HG03575 (cell line): ENCODE data around the gene PTPRA.
"Not testable (repeated sequence)": the region's sequence is repeated elsewhere in the genome, so short reads cannot be mapped to it uniquely, and the experiment has no call there.

Source experiments
- ATAC-seq: cut with Tn5 transposase; IDR thresholded peaks from one replicate; pipeline ENCODE4 v1.9.1; 2021; ENCODE audit not compliant: unreplicated experiment, insufficient number of reproducible peaks, low FRiP score; ENCODE audit errors: extremely low read depth

PTPRA gene

DNA sequence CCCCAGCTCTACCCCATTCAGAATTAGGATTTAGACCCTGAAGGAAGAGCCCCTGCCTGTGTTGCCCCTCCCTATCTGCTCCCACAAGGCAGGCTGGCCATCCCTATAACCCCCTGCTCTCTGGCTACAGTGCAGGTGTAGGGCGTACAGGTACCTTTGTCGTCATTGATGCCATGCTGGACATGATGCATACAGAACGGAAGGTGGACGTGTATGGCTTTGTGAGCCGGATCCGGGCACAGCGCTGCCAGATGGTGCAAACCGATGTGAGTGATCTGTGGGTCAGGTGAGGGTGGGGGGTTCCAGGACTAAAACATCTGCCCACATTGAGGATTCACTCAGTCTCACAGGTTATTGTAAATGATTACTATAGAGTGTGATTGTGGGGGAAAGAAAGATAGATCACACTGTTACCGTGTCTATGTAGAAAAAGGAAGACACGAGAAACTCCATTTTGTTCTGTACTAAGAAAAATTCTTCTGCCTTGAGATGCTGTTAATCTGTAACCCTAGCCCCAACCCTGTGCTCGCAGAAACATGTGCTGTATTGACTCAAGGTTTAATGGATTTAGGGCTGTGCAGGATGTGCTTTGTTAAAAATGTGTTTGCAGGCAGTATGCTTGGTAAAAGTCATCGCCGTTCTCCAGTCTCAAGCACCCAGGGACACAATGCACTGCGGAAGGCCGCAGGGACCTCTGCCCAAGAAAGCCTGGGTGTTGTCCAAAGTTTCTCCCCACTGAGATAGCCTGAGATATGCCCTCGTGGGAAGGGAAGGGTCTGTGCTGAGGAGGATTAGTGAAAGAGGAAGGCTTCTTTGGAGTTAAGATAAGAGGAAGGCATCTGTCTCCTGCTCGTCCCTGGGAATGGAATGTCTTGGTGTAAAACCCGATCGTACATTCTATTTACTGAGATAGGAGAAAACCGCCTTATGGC, 149.5 kb downstream of the PTPRA start:
- not testable (repeated sequence) for ATAC-seq

DNA sequence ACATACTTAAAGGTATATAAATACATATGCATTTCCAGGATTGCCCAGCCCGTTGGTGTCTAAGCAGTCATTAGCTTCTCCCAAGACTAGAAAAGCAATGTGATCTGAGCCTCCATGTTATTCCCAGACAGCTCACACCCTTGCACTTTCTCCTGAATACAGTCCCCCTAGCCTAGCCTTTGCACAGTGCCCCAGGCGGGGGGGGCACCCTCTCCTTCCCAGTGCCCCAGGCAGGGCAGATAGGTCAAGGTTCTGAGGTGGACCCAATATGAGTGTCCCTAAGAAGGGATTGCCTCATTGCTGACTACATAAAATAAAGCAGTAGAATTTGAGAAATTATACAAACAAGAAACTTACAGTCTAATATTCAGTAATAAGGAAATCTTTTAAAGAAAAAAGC, 154.7 kb downstream of the PTPRA start:
- no peak for ATAC-seq

DNA sequence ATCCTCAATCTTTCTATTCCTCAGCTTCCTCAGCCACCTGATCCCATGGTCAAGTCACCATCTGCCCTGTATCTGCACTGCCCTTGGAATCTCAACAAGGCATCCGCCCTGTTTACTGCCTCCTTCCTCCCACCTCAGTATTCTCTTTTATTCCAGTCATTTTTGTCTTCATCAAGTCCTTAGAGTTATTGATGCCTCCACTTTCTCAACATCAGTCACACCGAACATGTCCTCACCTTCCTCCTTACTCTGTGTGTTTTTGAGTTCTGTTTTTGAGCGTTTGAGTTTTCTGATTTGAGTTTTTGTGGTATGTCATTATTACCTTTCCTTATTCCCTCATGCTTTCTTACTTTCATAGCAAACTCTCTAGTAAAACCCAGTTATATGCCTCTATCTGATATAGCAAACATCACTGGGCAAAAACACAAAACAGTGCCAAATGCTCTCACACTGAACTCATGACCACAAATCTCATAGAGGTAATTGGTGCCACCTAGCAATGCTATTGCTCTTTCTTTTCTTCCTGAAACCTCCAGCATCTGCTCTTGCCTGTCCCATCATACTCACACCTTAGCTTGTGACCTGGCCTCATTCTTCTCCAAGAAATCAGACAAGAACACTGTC, 158.4 kb downstream of the PTPRA start:
- no peak for ATAC-seq

DNA sequence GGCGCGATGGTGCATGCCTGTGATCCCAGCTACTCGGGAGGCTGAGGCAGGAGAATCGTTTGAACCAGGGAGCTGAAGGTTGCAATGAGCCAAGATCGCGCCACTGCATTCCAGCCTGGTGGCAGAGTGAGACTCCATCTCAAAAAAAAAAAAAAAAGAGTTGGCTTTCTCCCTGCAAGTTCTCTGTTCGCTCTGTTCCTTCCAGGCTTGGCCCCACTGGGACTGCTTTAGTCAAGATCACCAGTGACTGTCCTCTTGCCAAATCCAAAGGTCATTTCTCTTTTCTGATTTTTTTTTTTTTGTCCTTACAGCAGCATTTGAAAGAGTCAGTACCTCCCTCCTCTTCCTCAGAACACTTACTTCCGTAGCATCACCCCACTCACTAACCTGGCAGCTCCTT, 159.3 kb downstream of the PTPRA start:
- no peak for ATAC-seq

DNA sequence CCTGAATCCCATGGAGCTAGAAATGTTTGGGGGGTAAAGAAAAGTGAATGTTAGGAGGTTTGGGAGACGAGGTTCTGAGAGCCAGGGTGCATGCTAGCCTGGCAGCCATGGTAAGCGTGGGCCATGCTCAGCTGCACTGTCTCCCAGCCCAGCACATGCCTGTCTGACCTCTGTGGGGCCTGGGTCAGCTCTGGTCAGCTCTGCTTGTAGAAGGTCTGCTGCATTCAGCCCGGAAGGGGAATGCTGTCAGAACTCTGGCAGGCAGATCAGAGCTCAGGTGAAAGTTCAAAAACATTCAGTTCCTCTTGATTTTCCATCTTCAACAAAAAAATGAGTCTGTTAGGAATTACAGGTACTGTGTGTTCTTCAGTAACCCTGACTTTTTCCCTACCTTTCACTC, 164.4 kb downstream of the PTPRA start:
- no peak for ATAC-seq

DNA sequence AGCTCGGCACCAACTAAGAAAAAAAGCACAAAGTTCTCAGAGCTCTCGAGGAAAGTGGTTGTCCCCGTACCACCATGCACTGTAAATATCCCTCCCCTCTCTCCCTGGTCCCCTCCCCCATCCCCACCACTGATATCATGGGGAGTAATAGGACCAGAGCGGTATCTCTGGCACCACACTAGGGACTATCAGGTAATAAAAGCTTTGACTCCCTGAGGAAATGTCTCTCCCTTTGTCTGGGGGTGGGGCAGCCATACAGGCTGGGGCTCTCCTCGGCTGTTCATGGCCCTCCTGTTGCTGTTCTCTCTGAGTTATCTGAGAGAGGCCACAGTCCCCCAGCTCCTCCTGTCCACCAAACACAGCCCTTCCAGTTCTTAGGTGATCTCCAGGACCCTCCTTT, 165.2 kb downstream of the PTPRA start:
- no peak for ATAC-seq

DNA sequence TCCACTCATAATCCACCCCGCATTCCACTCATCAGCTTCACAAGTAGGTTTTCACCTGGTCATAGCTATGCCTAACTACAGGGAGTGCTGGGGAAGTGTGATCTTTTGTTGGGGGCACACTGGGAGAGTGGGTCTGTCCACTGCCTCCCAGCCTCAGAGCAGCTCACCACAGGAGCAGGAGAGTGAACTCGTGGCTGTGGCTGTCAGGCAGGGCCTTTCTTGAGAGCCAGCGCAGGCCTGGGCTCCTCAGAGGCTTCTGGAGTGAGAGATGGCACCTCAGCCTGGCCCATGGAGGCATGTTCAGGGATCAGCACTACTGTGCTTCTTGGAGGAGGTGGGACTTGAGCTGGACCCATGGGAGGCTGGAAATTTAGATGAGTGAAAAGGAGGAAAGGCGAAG, 166.1 kb downstream of the PTPRA start:
- no peak for ATAC-seq

DNA sequence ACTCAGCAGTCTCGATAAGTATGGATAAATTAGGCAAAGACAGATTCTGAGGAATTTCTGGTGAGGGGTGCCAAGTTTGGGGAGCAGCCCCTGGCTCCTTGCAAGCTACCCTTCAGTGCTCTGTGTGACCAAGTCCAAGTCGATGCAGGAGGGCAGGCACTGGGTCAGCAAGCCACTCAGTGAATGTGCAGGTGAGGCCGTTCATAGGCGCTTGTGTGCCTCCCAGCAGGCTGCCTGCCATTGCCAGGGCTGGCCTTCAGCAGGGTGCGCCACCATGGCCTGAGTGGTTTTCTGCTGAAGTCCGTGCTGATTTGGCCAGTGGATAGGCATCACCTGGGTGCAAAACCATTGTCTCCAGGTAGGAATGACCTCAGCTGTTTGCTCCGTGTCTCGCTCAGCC, 166.8 kb downstream of the PTPRA start:
- no peak for ATAC-seq

DNA sequence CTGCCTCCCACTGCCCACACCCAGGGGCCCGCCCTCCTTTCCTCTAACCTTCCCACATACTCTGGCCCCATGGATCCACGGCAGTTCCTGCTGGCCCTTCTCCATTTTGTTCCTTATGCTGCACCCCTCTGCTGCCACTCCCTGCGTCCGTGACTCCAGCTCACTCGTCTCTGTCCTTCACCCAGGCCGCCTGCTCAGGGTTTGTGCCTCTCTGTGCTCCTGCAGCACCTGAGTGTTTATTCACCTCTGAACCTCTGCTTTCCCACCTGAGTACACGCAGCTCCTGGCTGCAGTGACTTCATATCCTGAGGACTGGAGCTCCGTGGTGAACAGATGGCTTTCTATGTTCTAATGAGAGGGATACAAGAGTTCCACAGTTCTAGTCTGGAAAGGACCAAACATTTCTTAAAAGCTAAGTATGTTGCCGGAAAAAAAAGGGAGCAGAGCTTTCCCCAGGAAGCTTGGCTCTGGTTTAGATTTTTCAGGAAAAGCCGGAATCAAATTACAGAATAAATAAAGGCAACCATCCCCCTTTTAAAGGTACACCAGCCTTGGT, 168.7 kb downstream of the PTPRA start:
- ATAC-seq, result no peak

DNA sequence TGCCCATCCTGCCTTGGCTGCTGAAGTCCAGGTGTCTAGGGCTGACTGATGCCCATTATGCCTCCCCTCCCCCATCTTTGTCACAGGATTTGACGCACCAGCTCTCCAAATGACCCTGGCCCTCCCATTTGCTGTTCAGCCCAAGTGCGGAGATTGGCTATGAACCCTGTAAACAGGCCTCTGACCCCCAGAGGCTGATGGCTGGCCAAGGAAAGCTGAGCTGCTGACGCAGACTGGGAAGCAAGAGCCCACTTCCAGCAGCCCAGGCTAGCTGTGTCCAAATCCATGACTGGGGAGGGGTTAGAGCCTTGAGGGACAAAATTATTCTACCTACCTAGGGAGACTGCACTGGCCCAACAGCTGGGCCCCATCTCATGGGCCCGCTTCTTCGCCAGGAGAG, 169.3 kb downstream of the PTPRA start:
- ATAC-seq, result no peak

DNA sequence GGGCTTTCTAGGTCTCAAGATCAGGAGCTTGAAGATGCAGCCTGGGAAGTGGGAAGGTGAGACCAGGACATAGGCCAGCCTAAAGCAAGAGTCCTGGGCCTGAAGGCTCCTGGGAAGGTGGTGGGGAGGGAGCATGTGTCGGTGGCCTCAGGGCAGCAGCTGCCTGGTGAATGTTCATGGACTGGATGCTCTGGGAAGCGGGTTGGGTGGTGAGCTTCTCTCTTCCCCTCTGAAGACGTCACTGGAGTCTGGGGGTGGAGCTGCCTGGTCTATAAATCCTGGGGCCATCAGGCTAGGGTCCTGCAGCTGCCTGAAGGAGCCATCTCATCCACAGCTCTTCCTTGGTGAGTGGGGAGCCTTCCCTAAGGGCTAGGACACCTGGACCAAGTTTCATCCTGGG, 170.0 kb downstream of the PTPRA start, which contains the start of gene GNRH2:
GNRH2 (plus strand) TSS at position 301 of the 400 bp plus-strand sequence. CDS start 793 bp downstream, outside the sequence.
- no peak for ATAC-seq

DNA sequence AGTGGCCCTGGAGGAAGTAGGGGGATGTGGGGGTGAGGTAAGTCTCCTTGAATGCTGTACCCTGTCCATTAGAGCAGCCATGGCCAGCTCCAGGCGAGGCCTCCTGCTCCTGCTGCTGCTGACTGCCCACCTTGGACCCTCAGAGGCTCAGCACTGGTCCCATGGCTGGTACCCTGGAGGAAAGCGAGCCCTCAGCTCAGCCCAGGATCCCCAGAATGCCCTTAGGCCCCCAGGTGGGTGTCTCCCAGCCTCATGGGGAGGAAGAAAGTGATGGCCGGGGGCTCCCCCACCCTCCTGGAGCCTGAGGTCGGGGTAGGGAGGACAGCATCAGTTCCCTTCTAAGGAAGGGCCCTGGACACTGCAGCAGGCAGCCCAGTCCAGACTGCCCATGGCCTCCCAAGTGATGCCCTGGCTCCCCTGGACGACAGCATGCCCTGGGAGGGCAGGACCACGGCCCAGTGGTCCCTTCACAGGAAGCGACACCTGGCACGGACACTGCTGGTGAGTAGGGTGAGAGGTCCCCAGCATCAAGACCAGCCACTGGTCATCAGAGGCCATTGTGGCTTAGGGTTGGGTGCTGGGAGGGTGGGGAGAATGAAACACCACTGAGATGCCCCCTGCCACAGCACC, 171.2 kb downstream of the PTPRA start:
- no peak for ATAC-seq

DNA sequence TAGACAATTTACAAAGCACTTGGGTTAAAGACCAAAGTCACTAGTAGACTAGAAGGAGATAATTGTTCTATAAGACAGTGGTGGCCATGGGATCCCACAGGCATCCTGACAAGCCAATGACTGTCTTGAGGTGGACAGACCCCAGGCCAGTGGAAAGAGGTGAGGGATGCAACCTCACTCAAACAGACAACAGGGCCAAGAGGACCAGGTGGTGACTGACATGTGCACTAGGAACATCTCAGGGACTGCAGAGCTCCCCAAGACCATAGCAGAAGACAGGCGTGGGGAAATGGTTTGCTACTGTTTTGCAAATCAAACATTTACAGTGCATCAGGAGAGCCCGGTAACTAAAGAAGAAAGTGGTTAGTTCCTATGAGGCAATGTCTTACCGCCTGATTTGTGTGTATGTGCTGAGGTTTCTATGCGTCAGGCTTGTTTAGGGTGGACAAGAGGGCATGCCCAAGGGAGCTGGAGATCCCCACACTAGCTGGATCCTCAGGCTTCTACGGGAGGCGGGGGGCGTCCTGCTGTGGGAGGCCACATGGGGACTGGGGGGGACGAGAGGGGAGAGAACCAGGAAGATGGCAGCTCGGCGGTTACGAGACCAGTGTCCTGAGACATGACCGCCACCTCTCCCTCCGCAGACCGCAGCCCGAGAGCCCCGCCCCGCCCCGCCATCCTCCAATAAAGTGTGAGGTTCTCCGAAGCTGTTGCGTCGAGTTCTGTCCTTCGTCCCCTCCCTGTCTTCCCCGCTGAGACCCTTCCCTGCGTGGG, 171.9 kb downstream of the PTPRA start:
- ATAC-seq, result no peak

DNA sequence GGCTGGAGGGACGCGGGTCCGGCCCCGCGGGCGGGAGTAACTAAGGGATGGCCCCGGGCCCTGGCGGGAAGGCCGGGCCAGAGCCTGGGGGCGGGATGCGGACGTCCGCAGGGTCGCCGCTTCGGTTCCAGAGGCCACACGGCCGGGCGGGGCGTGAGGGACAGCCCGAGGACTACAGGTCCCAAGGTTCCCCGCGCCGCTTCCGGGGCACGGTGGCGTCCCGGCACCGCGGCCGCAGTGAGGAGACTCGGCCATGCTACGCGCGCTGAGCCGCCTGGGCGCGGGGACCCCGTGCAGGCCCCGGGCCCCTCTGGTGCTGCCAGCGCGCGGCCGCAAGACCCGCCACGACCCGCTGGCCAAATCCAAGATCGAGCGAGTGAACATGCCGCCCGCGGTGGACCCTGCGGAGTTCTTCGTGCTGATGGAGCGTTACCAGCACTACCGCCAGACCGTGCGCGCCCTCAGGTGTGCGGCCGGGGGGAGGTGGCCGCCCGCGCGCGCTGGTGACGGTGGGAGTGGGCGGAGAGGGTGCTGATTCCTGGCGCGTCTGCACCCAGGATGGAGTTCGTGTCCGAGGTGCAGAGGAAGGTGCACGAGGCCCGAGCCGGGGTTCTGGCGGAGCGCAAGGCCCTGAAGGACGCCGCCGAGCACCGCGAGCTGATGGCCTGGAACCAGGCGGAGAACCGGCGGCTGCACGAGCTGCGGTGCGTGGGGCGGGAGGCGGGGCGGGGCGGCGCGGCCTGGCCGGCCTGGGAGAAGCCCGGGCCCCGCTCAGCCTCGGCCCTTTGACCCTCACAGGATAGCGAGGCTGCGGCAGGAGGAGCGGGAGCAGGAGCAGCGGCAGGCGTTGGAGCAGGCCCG, 172.8 kb downstream of the PTPRA start, which contains the start of gene MRPS26:
MRPS26 (plus strand) TSS at position 237 of the 861 bp plus-strand sequence; CDS start at position 254, 17 bp downstream.
- peak; percentile 33 for ATAC-seq

DNA sequence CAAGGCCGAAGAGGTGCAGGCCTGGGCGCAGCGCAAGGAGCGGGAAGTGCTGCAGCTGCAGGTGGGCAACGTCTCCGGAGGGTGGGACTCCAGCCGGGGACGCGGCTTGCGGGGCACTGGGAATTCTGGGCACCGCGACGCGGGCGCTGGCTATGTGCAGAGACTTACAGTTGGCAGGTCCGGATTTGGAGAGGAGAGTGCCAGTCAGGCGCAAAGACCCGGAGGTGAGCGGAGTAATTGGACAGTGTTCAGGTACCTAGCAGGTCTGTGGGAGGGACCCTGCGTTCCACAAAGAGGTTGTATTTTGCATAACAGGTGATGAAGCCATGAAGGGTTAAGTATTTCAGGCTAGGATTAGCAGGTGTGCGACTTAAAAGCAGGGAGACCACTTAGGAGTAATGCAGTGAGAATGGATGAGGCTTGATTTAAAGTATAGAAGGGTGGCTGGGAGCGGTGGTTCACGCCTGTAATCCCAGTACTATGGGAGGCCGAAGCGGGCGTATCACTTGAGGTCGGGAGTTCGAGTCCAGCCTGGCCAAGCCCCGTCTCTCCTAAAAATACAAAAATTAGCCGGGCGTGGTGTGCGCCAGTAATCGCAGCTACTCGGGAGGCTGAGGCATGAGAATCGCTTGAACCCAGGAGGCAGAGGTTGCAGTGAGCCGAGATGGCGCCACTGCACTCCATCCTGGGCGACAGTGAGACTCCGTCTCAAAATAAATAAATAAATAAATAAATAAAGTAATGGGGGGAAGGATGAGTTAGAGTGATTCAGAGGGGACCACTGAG, 173.6 kb downstream of the PTPRA start:
- no peak for ATAC-seq

DNA sequence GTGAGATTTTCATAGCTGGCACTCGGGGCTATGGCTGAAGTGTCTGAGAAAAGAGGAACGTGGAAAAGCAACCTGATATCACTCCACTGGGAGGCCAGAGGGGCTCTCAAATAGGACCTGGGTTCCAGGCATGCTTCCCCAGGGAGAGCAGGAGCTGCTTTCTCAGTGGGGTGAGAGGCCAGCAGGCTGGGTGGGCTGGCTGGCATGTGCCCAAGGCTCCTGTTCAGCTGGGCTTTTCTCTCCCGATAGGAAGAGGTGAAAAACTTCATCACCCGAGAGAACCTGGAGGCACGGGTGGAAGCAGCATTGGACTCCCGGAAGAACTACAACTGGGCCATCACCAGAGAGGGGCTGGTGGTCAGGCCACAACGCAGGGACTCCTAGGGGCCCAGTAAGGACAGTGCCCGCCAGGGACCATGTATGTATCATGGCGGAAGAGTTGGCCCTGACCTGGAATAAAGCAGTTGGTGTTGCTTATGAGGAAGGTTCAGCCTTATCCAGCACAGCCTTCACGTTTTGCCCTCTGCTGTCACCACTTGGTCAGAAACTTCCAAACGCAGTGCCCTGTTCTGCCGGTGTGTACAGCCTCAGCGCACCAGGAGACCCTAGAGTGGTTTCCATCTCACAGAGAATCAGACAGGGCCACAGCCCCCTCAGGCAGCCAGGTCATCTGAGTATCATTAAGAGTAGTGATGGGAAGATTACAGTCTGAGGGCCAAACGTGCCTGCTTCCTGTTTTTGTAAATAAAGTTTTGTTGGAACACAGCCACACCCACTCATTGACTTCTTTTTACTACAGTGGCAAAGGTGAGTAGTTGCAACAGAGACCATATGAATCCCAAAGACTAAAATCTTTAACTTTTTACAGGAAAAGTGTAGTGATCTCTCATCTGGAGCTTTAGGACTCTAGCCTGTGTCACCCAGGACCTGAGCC, 174.5 kb downstream of the PTPRA start:
- no peak for ATAC-seq
